Prostate gland (tissue), 2 donors: ENCODE measurements around the gene TAOK1.

Experiments
- CTCF ChIP-seq, 4 experiments: fragments of 200-600 bp in 2 of 4; fragments of 450-650 bp in 2 of 4; sonication (generic) in 2 of 4; IDR thresholded peaks; 1 replicate in 3 of 4; 2 replicates in 1 of 4; pipeline ENCODE4 v1.5.1; 2016 to 2019; ENCODE audit warnings: antibody characterized with exemption in 4 of 4, mild to moderate bottlenecking in 2 of 4, moderate library complexity in 2 of 4
- POLR2A ChIP-seq: fragments of 450-650 bp; IDR thresholded peaks from one replicate; pipeline ENCODE4 v1.6.1; 2016; ENCODE audit warnings: antibody characterized with exemption, mild to moderate bottlenecking
- POLR2AphosphoS5 ChIP-seq: sonication (generic); formaldehyde crosslinking; IDR thresholded peaks from one replicate; pipeline ENCODE4 v1.6.1; 2017; ENCODE audit warnings: antibody characterized with exemption

- no peak for TF ChIP-seq CTCF (IDR thresholded peaks at IDR 0.05)
- TF ChIP-seq POLR2A: no peak
- TF ChIP-seq POLR2AphosphoS5: no peak
These were observed 25.5 kb upstream of the TAOK1 start for GRCh38 chr17:29364691-29365090.
